VCaP (cell line): ENCODE measurements around the gene ATRN.

Source experiments
- H3K27ac ChIP-seq: fragments of 450-650 bp; 2 replicates; pipeline ENCODE4 v1.5.1; 2017
- CTCF ChIP-seq: fragments of 450-650 bp; conservative IDR thresholded peaks from 2 replicates; pipeline ENCODE4 v1.5.1; 2017; ENCODE audit warnings: mild to moderate bottlenecking, moderate library complexity

The ATRN gene

GRCh38 chr20:3674995-3675900 lies 204.4 kb downstream of the ATRN start:
- TF ChIP-seq CTCF = no peak
- H3K27ac ChIP-seq = no peak overlapping the region

DNA sequence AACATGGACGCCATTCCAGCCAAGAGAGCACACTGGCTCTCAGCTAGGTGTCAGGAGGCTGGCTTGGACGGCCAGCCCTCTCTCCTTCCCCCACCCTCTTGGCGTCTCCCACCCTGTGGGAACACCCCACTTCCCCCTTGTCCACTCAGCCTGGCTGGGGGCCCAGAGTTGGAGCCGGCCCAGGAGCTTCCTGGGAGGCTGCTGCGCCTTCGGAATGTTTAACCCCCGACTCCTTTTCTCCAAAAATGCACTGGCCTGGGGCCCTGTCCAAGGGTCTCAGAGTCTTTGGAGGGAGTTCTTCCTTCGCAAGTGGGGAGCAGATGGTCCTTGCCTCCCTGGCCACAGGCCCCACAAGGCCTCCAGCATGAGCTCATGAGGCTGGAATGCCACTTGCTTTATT lies 206.9 kb downstream of the ATRN start:
- H3K27ac ChIP-seq = no peak overlapping the region
- no peak for TF ChIP-seq CTCF

DNA sequence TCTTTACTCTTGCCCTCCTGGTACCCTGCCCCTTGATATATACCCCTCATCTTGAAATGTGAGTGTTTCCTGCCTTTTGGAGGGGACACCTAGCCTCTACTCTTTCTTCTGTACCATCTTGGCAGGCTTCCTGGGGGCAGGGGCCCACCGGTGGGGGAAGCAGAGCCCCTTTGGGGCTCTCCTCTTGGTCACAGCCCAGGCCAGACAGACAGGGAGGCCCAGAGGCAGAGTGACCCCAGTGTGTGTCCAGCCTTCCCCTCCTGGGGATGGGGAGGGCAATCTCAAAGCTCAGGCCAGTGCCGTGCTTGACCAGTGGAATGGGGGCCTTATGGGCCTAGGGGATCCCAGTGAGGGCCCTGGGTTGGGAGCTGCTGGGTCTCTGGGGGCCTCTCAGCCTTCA lies 207.4 kb downstream of the ATRN start:
- no peak for TF ChIP-seq CTCF
- H3K27ac ChIP-seq = no peak overlapping the region

DNA sequence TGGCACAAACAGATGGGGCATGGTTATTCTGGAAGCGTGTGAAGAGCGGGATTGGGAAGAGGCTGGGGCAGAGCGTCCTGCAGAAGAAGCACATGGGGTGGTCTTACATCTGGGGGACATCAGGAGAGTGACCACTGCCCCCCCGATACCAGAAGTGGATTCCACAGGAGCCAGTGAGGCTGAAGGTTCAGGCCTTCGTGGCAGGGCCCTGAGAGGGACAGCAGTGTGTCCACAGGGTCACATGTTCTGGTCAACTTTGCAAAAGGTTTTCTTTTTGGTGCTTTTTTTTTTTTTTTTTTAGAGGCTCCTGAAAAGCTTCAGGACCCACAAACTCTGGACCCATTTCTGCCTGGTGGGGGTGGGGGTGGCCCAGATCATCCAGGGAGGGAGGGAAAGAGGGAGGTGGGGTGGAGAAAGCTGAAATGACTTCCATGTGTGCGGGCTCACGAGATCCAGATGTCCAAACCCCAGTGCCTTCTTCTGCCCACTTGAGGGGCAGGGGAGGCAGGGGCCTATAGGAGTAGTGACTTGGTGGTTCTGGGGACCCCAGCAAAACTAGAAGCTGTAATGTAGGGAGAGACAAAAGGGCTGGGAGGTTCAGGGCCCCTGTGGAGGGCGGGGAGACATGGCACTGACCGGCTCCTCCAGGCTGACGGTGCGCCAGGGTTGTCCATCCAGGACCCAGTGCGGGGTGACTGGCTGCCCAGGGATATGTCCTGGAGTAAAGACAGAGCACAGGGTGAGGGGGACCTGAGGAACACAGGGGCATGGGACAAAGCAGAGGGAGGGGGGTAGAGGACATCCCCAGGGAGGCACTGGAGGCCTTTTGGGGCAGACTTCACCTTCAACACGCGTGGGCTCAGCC lies 208.3 kb downstream of the ATRN start:
- no peak for TF ChIP-seq CTCF
- H3K27ac ChIP-seq = no peak overlapping the region

GRCh38 chr20:3679749-3680700 lies 209.2 kb downstream of the ATRN start:
- no peak overlapping the region for H3K27ac ChIP-seq
- TF ChIP-seq CTCF = no peak

DNA sequence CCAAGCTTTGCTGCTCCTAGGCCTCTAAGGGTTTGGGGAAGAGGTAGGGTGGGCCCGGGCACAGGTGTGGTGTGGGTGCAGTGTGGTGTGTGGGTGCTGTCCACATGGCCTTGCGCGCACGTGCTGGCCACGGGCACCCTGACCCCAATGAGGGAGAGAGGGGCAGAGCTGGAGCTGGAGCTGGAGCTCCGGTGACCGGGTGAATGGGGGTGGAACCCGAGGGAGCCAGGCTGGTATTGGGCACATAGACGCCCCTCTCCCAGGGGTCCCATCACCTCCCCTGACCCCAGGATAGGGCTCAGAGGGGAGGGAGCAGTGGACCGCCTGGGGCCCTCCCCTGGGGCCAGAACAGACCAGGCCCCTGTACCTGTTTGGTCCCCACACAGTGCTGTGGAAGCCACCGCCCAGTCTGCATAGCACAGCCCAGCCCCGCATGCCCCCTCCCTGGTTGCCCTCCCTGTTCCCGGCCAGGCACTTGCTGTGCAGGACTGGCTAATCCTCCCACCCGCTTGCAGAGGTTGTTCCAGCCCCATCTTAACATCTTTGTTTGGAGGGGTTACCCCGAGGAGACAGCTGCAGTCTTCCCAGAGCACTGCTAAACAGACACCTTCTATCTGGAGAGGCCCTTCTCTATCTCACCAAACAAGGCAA lies 210.0 kb downstream of the ATRN start:
- no peak overlapping the region for H3K27ac ChIP-seq
- no peak for TF ChIP-seq CTCF
